WTC11 (cell line): Measurements from ENCODE around the gene MID1. TPM values are rescaled to one million over a fixed set of nuclear protein-coding genes. Genes with fewer than 3 reads are reported as not detected.

Source experiments
- ATAC-seq: fragments of 200-7000 bp; cut with Tn5 transposase; 2 replicates; pipeline ENCODE4 v1.10.0; 2021; ENCODE audit warnings: mild to moderate bottlenecking, moderate library complexity
- CTCF ChIA-PET: fragments of 300-600 bp; sonication (Branson Sonifier 250); formaldehyde crosslinking; loops from one replicate; lab custom pipeline; 2021; ENCODE audit warnings: antibody characterized with exemption; lab: Charles Lee
- POLR2A ChIA-PET: fragments of 350-600 bp; sonication (Branson Sonifier 250); formaldehyde crosslinking; loops from one replicate; lab custom pipeline; 2021; ENCODE audit warnings: antibody characterized with exemption; lab: Charles Lee
- DNase-seq: peaks from one replicate; pipeline ENCODE4 v3.0.0; 2021; ENCODE audit warnings: low spot score
- H3K27ac Mint-ChIP-seq: 2 replicates; pipeline ENCODE4 v1.8.0; 2021; ENCODE audit warnings: mixed read lengths
- H3K27me3 Mint-ChIP-seq: 2 replicates; pipeline ENCODE4 v1.8.0; 2021; ENCODE audit warnings: low read depth, mild to moderate bottlenecking, moderate library complexity, mixed read lengths
- H3K36me3 Mint-ChIP-seq: 2 replicates; pipeline ENCODE4 v1.8.0; 2021; ENCODE audit warnings: mixed read lengths
- H3K4me1 Mint-ChIP-seq: 2 replicates; pipeline ENCODE4 v1.8.0; 2022; ENCODE audit warnings: mixed read lengths
- H3K4me3 Mint-ChIP-seq: 2 replicates; pipeline ENCODE4 v1.8.0; 2021; ENCODE audit warnings: mild to moderate bottlenecking, moderate library complexity, mixed read lengths
- H3K9me3 Mint-ChIP-seq: 2 replicates; pipeline ENCODE4 v1.8.0; 2021; ENCODE audit warnings: mixed read lengths
- FOXP4 ChIP-seq: sonication (generic); formaldehyde crosslinking; IDR thresholded peaks from 2 replicates; pipeline ENCODE4 v1.8.0; 2022; ENCODE audit warnings: mild to moderate bottlenecking, missing genetic modification reagents
- ZBTB43 ChIP-seq: sonication (generic); formaldehyde crosslinking; IDR thresholded peaks from 2 replicates; pipeline ENCODE4 v1.8.1; 2023; ENCODE audit warnings: mild to moderate bottlenecking, missing genetic modification reagents
- ZNF138 ChIP-seq: sonication (generic); formaldehyde crosslinking; conservative IDR thresholded peaks from 2 replicates; pipeline ENCODE4 v1.8.1; 2022; ENCODE audit warnings: mild to moderate bottlenecking, moderate library complexity, missing genetic modification reagents
- ZNF219 ChIP-seq: sonication (generic); formaldehyde crosslinking; IDR thresholded peaks from 2 replicates; pipeline ENCODE4 v1.8.0; 2023; ENCODE audit warnings: missing genetic modification reagents, mild to moderate bottlenecking, borderline replicate concordance
- ZNF317 ChIP-seq: sonication (generic); formaldehyde crosslinking; IDR thresholded peaks from 2 replicates; pipeline ENCODE4 v1.8.1; 2023; ENCODE audit warnings: low read depth, mild to moderate bottlenecking, moderate library complexity, missing genetic modification reagents, borderline replicate concordance
- total RNA-seq: library from RNA; stranded (reverse); gene quantifications from 3 replicates; pipeline ENCODE4 v1.2.3, GENCODE V29; 2021
- TF ChIP-seq, protein P1 (sequence below): fragments of 250-450 bp; sonication (Bioruptor Pico); IDR thresholded peaks from 2 replicates; pipeline ENCODE4 v1.9.0; 2021; ENCODE audit warnings: mild to moderate bottlenecking
- TF ChIP-seq, protein P2 (sequence below): fragments of 250-450 bp; sonication (Bioruptor Pico); IDR thresholded peaks from 2 replicates; pipeline ENCODE4 v1.9.0; 2021; ENCODE audit warnings: mild to moderate bottlenecking
- TF ChIP-seq, protein P3 (sequence below): sonication (generic); formaldehyde crosslinking; IDR thresholded peaks from 2 replicates; pipeline ENCODE4 v1.8.1; 2023; ENCODE audit warnings: mild to moderate bottlenecking, missing genetic modification reagents
- TF ChIP-seq, protein P4 (sequence below): fragments of 250-450 bp; sonication (Bioruptor Pico); IDR thresholded peaks from 2 replicates; pipeline ENCODE4 v1.8.0; 2021; ENCODE audit warnings: mild to moderate bottlenecking
- TF ChIP-seq, protein P5 (sequence below): sonication (generic); formaldehyde crosslinking; IDR thresholded peaks from 2 replicates; pipeline ENCODE4 v1.8.0; 2022; ENCODE audit warnings: missing genetic modification reagents

Gene MID1
- total RNA-seq, 1 experiment from 2014 or later, result 52.2 TPM

DNA sequence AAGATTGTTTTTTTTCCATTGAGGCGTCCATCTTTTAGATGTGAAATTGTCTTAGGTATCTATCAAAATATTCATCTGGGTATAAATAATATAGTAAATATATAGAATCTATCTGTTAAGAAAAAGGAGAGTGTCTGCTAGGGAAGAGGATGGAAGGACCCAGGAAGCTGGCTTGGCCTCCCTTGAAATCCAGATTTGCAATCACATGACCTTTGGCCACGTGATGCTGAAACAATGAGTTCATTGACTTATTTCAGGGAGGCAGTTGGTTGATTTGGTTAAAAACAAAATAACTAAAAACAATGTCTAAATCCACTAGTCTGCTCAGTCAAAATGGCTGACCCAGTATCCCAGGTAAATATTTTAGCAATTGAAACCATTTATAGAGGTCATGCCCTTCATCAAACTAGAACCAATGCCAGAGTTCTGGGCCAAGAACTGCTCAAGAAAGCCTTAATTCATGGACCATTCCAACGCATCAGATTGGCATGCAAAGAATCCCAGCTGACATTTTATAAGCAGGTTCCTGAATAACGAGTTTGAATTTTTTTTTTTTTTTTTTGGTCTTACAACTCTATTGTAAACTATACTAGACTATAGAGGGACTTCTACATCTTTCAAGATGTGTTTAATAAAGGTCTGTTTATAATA lies 172.7 kb downstream of the MID1 start:
- CTCF ChIA-PET, result no interaction called here
- no peak for ATAC-seq
- Mint-ChIP-seq H3K27me3 (peaks cover 14% of the 10 kb centered on the region), H3K4me1 (no peaks in the 10 kb centered on the region), H3K9me3 (no peaks in the 10 kb centered on the region), H3K36me3 (peaks cover 6% of the 10 kb centered on the region; the same call in 1 of the 2 replicates), H3K27ac (no peak overlapping the region), H3K4me3 (no peak overlapping the region)
- TF ChIP-seq, protein P1, sequence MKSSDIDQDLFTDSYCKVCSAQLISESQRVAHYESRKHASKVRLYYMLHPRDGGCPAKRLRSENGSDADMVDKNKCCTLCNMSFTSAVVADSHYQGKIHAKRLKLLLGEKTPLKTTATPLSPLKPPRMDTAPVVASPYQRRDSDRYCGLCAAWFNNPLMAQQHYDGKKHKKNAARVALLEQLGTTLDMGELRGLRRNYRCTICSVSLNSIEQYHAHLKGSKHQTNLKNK (CRISPR knock-in tag), result no peak
- TF ChIP-seq ZNF138 (CRISPR knock-in tag) (no peak), ZNF317 (no peak), ZBTB43 (CRISPR knock-in tag) (no peak), FOXP4 (CRISPR knock-in tag) (no peak), ZNF219 (no peak)
- TF ChIP-seq, protein P2, sequence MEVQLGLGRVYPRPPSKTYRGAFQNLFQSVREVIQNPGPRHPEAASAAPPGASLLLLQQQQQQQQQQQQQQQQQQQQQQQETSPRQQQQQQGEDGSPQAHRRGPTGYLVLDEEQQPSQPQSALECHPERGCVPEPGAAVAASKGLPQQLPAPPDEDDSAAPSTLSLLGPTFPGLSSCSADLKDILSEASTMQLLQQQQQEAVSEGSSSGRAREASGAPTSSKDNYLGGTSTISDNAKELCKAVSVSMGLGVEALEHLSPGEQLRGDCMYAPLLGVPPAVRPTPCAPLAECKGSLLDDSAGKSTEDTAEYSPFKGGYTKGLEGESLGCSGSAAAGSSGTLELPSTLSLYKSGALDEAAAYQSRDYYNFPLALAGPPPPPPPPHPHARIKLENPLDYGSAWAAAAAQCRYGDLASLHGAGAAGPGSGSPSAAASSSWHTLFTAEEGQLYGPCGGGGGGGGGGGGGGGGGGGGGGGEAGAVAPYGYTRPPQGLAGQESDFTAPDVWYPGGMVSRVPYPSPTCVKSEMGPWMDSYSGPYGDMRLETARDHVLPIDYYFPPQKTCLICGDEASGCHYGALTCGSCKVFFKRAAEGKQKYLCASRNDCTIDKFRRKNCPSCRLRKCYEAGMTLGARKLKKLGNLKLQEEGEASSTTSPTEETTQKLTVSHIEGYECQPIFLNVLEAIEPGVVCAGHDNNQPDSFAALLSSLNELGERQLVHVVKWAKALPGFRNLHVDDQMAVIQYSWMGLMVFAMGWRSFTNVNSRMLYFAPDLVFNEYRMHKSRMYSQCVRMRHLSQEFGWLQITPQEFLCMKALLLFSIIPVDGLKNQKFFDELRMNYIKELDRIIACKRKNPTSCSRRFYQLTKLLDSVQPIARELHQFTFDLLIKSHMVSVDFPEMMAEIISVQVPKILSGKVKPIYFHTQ (CRISPR knock-in tag), result no peak
- TF ChIP-seq, protein P3, sequence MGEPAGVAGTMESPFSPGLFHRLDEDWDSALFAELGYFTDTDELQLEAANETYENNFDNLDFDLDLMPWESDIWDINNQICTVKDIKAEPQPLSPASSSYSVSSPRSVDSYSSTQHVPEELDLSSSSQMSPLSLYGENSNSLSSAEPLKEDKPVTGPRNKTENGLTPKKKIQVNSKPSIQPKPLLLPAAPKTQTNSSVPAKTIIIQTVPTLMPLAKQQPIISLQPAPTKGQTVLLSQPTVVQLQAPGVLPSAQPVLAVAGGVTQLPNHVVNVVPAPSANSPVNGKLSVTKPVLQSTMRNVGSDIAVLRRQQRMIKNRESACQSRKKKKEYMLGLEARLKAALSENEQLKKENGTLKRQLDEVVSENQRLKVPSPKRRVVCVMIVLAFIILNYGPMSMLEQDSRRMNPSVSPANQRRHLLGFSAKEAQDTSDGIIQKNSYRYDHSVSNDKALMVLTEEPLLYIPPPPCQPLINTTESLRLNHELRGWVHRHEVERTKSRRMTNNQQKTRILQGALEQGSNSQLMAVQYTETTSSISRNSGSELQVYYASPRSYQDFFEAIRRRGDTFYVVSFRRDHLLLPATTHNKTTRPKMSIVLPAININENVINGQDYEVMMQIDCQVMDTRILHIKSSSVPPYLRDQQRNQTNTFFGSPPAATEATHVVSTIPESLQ (CRISPR knock-in tag), result no peak
- TF ChIP-seq, protein P4, sequence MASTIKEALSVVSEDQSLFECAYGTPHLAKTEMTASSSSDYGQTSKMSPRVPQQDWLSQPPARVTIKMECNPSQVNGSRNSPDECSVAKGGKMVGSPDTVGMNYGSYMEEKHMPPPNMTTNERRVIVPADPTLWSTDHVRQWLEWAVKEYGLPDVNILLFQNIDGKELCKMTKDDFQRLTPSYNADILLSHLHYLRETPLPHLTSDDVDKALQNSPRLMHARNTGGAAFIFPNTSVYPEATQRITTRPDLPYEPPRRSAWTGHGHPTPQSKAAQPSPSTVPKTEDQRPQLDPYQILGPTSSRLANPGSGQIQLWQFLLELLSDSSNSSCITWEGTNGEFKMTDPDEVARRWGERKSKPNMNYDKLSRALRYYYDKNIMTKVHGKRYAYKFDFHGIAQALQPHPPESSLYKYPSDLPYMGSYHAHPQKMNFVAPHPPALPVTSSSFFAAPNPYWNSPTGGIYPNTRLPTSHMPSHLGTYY (CRISPR knock-in tag), result no peak
- TF ChIP-seq, protein P5, sequence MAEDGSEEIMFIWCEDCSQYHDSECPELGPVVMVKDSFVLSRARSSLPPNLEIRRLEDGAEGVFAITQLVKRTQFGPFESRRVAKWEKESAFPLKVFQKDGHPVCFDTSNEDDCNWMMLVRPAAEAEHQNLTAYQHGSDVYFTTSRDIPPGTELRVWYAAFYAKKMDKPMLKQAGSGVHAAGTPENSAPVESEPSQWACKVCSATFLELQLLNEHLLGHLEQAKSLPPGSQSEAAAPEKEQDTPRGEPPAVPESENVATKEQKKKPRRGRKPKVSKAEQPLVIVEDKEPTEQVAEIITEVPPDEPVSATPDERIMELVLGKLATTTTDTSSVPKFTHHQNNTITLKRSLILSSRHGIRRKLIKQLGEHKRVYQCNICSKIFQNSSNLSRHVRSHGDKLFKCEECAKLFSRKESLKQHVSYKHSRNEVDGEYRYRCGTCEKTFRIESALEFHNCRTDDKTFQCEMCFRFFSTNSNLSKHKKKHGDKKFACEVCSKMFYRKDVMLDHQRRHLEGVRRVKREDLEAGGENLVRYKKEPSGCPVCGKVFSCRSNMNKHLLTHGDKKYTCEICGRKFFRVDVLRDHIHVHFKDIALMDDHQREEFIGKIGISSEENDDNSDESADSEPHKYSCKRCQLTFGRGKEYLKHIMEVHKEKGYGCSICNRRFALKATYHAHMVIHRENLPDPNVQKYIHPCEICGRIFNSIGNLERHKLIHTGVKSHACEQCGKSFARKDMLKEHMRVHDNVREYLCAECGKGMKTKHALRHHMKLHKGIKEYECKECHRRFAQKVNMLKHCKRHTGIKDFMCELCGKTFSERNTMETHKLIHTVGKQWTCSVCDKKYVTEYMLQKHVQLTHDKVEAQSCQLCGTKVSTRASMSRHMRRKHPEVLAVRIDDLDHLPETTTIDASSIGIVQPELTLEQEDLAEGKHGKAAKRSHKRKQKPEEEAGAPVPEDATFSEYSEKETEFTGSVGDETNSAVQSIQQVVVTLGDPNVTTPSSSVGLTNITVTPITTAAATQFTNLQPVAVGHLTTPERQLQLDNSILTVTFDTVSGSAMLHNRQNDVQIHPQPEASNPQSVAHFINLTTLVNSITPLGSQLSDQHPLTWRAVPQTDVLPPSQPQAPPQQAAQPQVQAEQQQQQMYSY (CRISPR knock-in tag), result no peak
- POLR2A ChIA-PET, result no interaction called here
- no peak for DNase-seq
